ENCODE measurements around the gene ELL.
"Not testable (repeated sequence)": the region's sequence is repeated elsewhere in the genome, so short reads cannot be mapped to it uniquely, and the experiment has no call there.

ELL gene

GRCh38 chr19:18531485-18531884 is 9.6 kb upstream of the ELL start:
- DNase-seq (ENCODE audit: low spot score) = no peak

- no peak for DNase-seq (ENCODE audit: low spot score)
Observed at GRCh38 chr19:18529782-18530181, 7.9 kb upstream of the ELL start.

- DNase-seq (ENCODE audit: low spot score) = no peak
Observed at GRCh38 chr19:18526316-18526715, 4.4 kb upstream of the ELL start.

- DNase-seq (ENCODE audit: low spot score) = no peak
Observed at GRCh38 chr19:18523841-18524240, 2.0 kb upstream of the ELL start.

GRCh38 chr19:18522862-18523440 is 1.1 kb upstream of the ELL start:
- not testable (repeated sequence) for DNase-seq (ENCODE audit: low spot score)

- DNase-seq (ENCODE audit: low spot score) = peak; percentile 96
Observed at GRCh38 chr19:18522124-18522861, 423 bp upstream of the ELL start.

GRCh38 chr19:18520848-18521691 is 800 bp downstream of the ELL start:
- DNase-seq (ENCODE audit: low spot score) = no peak

- peak; percentile 58 for DNase-seq (ENCODE audit: low spot score)
Observed at GRCh38 chr19:18519962-18520847, 1.7 kb downstream of the ELL start.

- DNase-seq (ENCODE audit: low spot score) = no peak
Observed at GRCh38 chr19:18518639-18519038, 3.2 kb downstream of the ELL start.

GRCh38 chr19:18517606-18518005 is 4.3 kb downstream of the ELL start:
- no peak for DNase-seq (ENCODE audit: low spot score)

GRCh38 chr19:18515959-18516358 is 5.9 kb downstream of the ELL start:
- no peak for DNase-seq (ENCODE audit: low spot score)

- DNase-seq (ENCODE audit: low spot score) = no peak
Observed at GRCh38 chr19:18514800-18515682, 6.8 kb downstream of the ELL start.

- no peak for DNase-seq (ENCODE audit: low spot score)
Observed at GRCh38 chr19:18513868-18514267, 8.0 kb downstream of the ELL start.

GRCh38 chr19:18510216-18510615 is 11.7 kb downstream of the ELL start:
- DNase-seq (ENCODE audit: low spot score) = no peak

- DNase-seq (ENCODE audit: low spot score) = no peak
Observed at GRCh38 chr19:18508585-18508984, 13.3 kb downstream of the ELL start.

- no peak for DNase-seq (ENCODE audit: low spot score)
Observed at GRCh38 chr19:18507727-18508440, 14.0 kb downstream of the ELL start.

- DNase-seq (ENCODE audit: low spot score) = no peak
Observed at GRCh38 chr19:18507021-18507726, 14.7 kb downstream of the ELL start.

- no peak for DNase-seq (ENCODE audit: low spot score)
Observed at GRCh38 chr19:18506101-18506930, 15.6 kb downstream of the ELL start.
